GM23338 (cell line): ENCODE results near the gene REEP1. TPM values are rescaled to one million over a fixed set of nuclear protein-coding genes. Genes with fewer than 3 reads are reported as not detected.

Experiments used
- ATAC-seq: fragments of 200-7000 bp; cut with Tn5 transposase; 3 replicates; pipeline ENCODE4 v1.9.1; 2020
- DNase-seq: peaks from one replicate; pipeline ENCODE4 v3.0.0-alpha.2; 2015; ENCODE audit warnings: low spot score
- H2AFZ ChIP-seq: fragments of 200-600 bp; sonication (generic); 2 replicates; pipeline ENCODE4 v1.8.0; 2016; ENCODE audit warnings: antibody characterized with exemption, mild to moderate bottlenecking, moderate library complexity
- H3F3A ChIP-seq: fragments of 200-600 bp; sonication (generic); replicated peaks from 2 replicates; pipeline ENCODE4 v1.8.0; 2017; ENCODE audit warnings: antibody characterized with exemption, mixed run types, low read depth
- H3K27ac ChIP-seq: fragments of 200-600 bp; sonication (generic); 2 replicates; pipeline ENCODE4 v1.6.1; 2016; ENCODE audit warnings: low read depth
- H3K27me3 ChIP-seq: fragments of 200-600 bp; sonication (generic); 2 replicates; pipeline ENCODE4 v1.8.0; 2016; ENCODE audit warnings: mild to moderate bottlenecking, mixed run types, moderate library complexity; ENCODE audit not compliant: insufficient read depth
- H3K36me3 ChIP-seq: fragments of 200-600 bp; sonication (generic); 2 replicates; pipeline ENCODE4 v1.8.0; 2016; ENCODE audit warnings: mild to moderate bottlenecking; ENCODE audit not compliant: insufficient read depth
- H3K4me1 ChIP-seq: fragments of 200-600 bp; sonication (generic); 2 replicates; pipeline ENCODE4 v1.8.0; 2016; ENCODE audit warnings: mild to moderate bottlenecking, moderate library complexity; ENCODE audit not compliant: insufficient read depth
- H3K4me2 ChIP-seq: fragments of 200-600 bp; sonication (generic); 2 replicates; pipeline ENCODE4 v1.7.1; 2017; ENCODE audit warnings: mixed run types
- H3K4me3 ChIP-seq: fragments of 200-600 bp; sonication (generic); 2 replicates; pipeline ENCODE4 v1.6.1; 2016; ENCODE audit warnings: mixed run types
- H3K79me2 ChIP-seq: fragments of 200-600 bp; sonication (generic); replicated peaks from 2 replicates; pipeline ENCODE4 v1.8.0; 2017; ENCODE audit warnings: mild to moderate bottlenecking; ENCODE audit not compliant: insufficient read depth
- H3K9me2 ChIP-seq: fragments of 200-600 bp; sonication (generic); 2 replicates; pipeline ENCODE4 v1.8.0; 2017; ENCODE audit not compliant: insufficient read depth
- H4K20me1 ChIP-seq: fragments of 200-600 bp; sonication (generic); replicated peaks from 2 replicates; pipeline ENCODE4 v1.8.0; 2017; ENCODE audit warnings: mild to moderate bottlenecking; ENCODE audit not compliant: insufficient read depth
- H3K27ac Mint-ChIP-seq: 2 replicates; pipeline ENCODE4 v1.8.0; 2020; ENCODE audit warnings: inconsistent platforms, mild to moderate bottlenecking, moderate library complexity, mixed read lengths
- H3K27me3 Mint-ChIP-seq: 3 replicates; pipeline ENCODE4 v1.8.0; 2022; ENCODE audit warnings: low read depth, mild to moderate bottlenecking, moderate library complexity, mixed read lengths, inconsistent platforms; ENCODE audit not compliant: insufficient read depth, poor library complexity
- H3K36me3 Mint-ChIP-seq: 3 replicates; pipeline ENCODE4 v1.8.0; 2021; ENCODE audit warnings: low read depth, mild to moderate bottlenecking, inconsistent platforms, moderate library complexity, mixed read lengths
- H3K4me1 Mint-ChIP-seq: 3 replicates; pipeline ENCODE4 v1.8.0; 2020; ENCODE audit warnings: mild to moderate bottlenecking, inconsistent platforms, mixed read lengths
- H3K4me3 Mint-ChIP-seq: 3 replicates; pipeline ENCODE4 v1.8.0; 2021; ENCODE audit warnings: moderate library complexity, mild to moderate bottlenecking, inconsistent platforms, mixed read lengths
- H3K9me3 Mint-ChIP-seq: 3 replicates; pipeline ENCODE4 v1.8.0; 2020; ENCODE audit warnings: moderate library complexity, mild to moderate bottlenecking, inconsistent platforms, mixed read lengths
- CREB1 ChIP-seq: fragments of 250-450 bp; sonication (Bioruptor Pico); IDR thresholded peaks from 2 replicates; pipeline ENCODE4 v1.5.0; 2020; ENCODE audit warnings: low read depth, mild to moderate bottlenecking, moderate library complexity
- CTCF ChIP-seq, 2 experiments: fragments of 200-600 bp in 1 of 2; sonication (generic) in 1 of 2; conservative IDR thresholded peaks; 2 replicates each; pipeline versions ENCODE4 v1.5.1 to v1.6.1; 2016 to 2017; ENCODE audit warnings: antibody characterized with exemption in 2 of 2, low read depth in 2 of 2, mild to moderate bottlenecking in 2 of 2, moderate library complexity in 1 of 2
- EZH2phosphoT487 ChIP-seq: fragments of 200-600 bp; sonication (generic); IDR thresholded peaks from one replicate; pipeline ENCODE4 v1.8.1; 2018; ENCODE audit warnings: antibody characterized with exemption; ENCODE audit not compliant: unreplicated experiment
- NANOG ChIP-seq: IDR thresholded peaks from 2 replicates; pipeline ENCODE4 v1.6.1; 2016; ENCODE audit warnings: antibody characterized with exemption, borderline replicate concordance
- POLR2AphosphoS5 ChIP-seq: IDR thresholded peaks from 2 replicates; pipeline ENCODE4 v1.6.1; 2016; ENCODE audit warnings: antibody characterized with exemption, low read depth
- STAT1 ChIP-seq: IDR thresholded peaks from one replicate; pipeline ENCODE4 v1.6.1; 2016; ENCODE audit warnings: antibody characterized with exemption; ENCODE audit not compliant: unreplicated experiment
- ZNF331 ChIP-seq: fragments of 250-450 bp; sonication (Bioruptor Pico); IDR thresholded peaks from 2 replicates; pipeline ENCODE4 v1.5.0; 2020; ENCODE audit warnings: low read depth, mild to moderate bottlenecking, moderate library complexity
- polyA plus RNA-seq: library from polyadenylated mRNA; unstranded; fragments of >200 nt; fragmentation: Nextera tagmentation; extraction: Ambion mirVana; gene quantifications from 2 replicates; pipeline ENCODE4 v1.2.1, GENCODE V29; 2016
- total RNA-seq: library from RNA; depleted of rRNA; stranded (reverse); fragments of >200 nt; shearing (Covaris generic); gene quantifications from 2 replicates; pipeline ENCODE4 v1.2.3, GENCODE V29; 2014

The REEP1 gene
- total and polyA plus RNA-seq, 2 experiments from 2014 or later = 1.6 to 1.8 TPM

- Mint-ChIP-seq H3K4me3 (no peak overlapping the region), H3K27ac (no peak overlapping the region), H3K9me3 (peaks cover 7% of the 10 kb centered on the region), H3K36me3 (no peaks in the 10 kb centered on the region), H3K27me3 (peaks cover 6% of the 10 kb centered on the region), H3K4me1 (peaks cover 3% of the 10 kb centered on the region)
- Histone ChIP-seq H3K79me2 (no peaks in the 10 kb centered on the region), H3K4me2 (no peak overlapping the region), H3K9me2 (peaks cover 3% of the 10 kb centered on the region; the same call in 1 of the 2 replicates), H4K20me1 (no peaks in the 10 kb centered on the region), H3F3A (no peaks in the 10 kb centered on the region), H3K36me3 (no peaks in the 10 kb centered on the region), H2AFZ (no peak overlapping the region), H3K4me3 (no peak overlapping the region), H3K27me3 (no peaks in the 10 kb centered on the region), H3K27ac (no peak overlapping the region), H3K4me1 (no peaks in the 10 kb centered on the region)
- TF ChIP-seq POLR2AphosphoS5 (no peak), NANOG (no peak), ZNF331 (CRISPR knock-in tag) (no peak), EZH2phosphoT487 (no peak), CTCF (conservative IDR thresholded peaks at IDR 0.05; ENCODE audit: low read depth in 2 of 2) (peak; percentile 24 to 29), STAT1 (no peak)
- peak; percentile 12 for DNase-seq
- no peak for ATAC-seq
Observed at GRCh38 chr2:86370579-86370978, 33.2 kb upstream of the REEP1 start.

GRCh38 chr2:86368161-86368824, 30.9 kb upstream of the REEP1 start:
- H3K4me3 Mint-ChIP-seq = no peak overlapping the region

More at GRCh38 chr2:86368161-86368824, 30.9 kb upstream of the REEP1 start:
- Mint-ChIP-seq H3K36me3 (no peaks in the 10 kb centered on the region), H3K9me3 (peaks cover 7% of the 10 kb centered on the region), H3K4me1 (peaks cover 3% of the 10 kb centered on the region; the same call in 2 of the 3 replicates), H3K27me3 (peaks cover 4% of the 10 kb centered on the region), H3K27ac (no peak overlapping the region)
- peak; percentile 88 for ATAC-seq
- Histone ChIP-seq H3K27ac (no peak overlapping the region), H3K4me3 (peak overlapping the region; percentile 27), H3K4me1 (no peaks in the 10 kb centered on the region), H3K9me2 (peaks cover 3% of the 10 kb centered on the region; the same call in 1 of the 2 replicates), H3K27me3 (no peaks in the 10 kb centered on the region), H3K36me3 (no peaks in the 10 kb centered on the region), H3K79me2 (no peaks in the 10 kb centered on the region), H4K20me1 (no peaks in the 10 kb centered on the region), H2AFZ (peak overlapping the region; percentile 64; the same call in 1 of the 2 replicates), H3F3A (no peaks in the 10 kb centered on the region), H3K4me2 (peak overlapping the region; percentile 54)
- peak; percentile 67 for TF ChIP-seq CTCF (conservative IDR thresholded peaks at IDR 0.05; ENCODE audit: low read depth in 2 of 2)
- TF ChIP-seq CREB1 (CRISPR knock-in tag) = no peak
- TF ChIP-seq EZH2phosphoT487 = no peak
- peak; percentile 85 for DNase-seq
